HUES64 (cell line): ENCODE measurements around the gene CAPG.
A peak's percentile ranks its signal among the peaks of the same experiment; 100 is the strongest.
"Not testable (repeated sequence)": the region's sequence is repeated elsewhere in the genome, so short reads cannot be mapped to it uniquely, and the experiment has no call there.

Source experiments
- H3K27ac ChIP-seq: 2 replicates; pipeline ENCODE4 v1.7.0; 2013; ENCODE audit warnings: low read depth, low read length, inconsistent platforms
- H3K27me3 ChIP-seq: 2 replicates; pipeline ENCODE4 v1.6.1; 2013; ENCODE audit warnings: mild to moderate bottlenecking, low read length; ENCODE audit not compliant: insufficient read depth
- H3K36me3 ChIP-seq: 2 replicates; pipeline ENCODE4 v1.6.1; 2013; ENCODE audit warnings: mild to moderate bottlenecking, low read length; ENCODE audit not compliant: insufficient read depth
- H3K4me1 ChIP-seq: 2 replicates; pipeline ENCODE4 v1.6.1; 2013; ENCODE audit warnings: mild to moderate bottlenecking, low read length, moderate library complexity; ENCODE audit not compliant: insufficient read depth
- H3K4me3 ChIP-seq: 2 replicates; pipeline ENCODE4 v1.5.1; 2013; ENCODE audit warnings: mild to moderate bottlenecking, low read length, moderate library complexity
- H3K9ac ChIP-seq: 2 replicates; pipeline ENCODE4 v1.6.1; 2013; ENCODE audit warnings: mild to moderate bottlenecking, low read depth, low read length
- H3K9me3 ChIP-seq: 2 replicates; pipeline ENCODE4 v1.6.1; 2013; ENCODE audit warnings: low read depth, low read length; ENCODE audit not compliant: insufficient read depth
- WGBS: fragments of 150-250, 120-280 bp; methylation state at CpG from one replicate; pipeline ENCODE4 v1.1.7; 2013; ENCODE audit warnings: missing lambda C conversion rate; 5-methylcytosine and 5-hydroxymethylcytosine counted together

CAPG gene

DNA sequence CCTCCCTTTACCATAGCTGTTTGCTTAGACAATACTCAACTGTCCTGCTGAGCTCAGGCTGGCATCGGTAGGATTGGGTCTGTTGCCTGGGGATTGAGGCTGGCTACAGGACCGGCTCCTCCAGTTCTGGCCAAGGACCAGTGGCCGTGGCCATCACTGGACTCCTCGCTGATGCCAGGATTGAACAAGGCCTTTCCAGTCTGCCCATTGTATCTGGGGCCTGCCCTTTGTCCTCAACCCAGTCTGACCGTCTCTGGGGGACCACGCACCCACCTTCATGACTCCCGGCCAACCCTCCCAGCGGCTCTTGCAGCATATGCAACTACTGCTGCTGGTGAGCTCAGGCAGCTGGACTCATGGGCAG, 37.0 kb upstream of the CAPG start:
- H3K27ac ChIP-seq: no peak overlapping the region
- H3K9me3 ChIP-seq: no peaks in the 10 kb centered on the region
- WGBS: 94% methylated on average over 8 of the region's 8 CpGs
- no peaks in the 10 kb centered on the region for H3K4me1 ChIP-seq
- H3K4me3 ChIP-seq: no peak overlapping the region
- H3K36me3 ChIP-seq: no peaks in the 10 kb centered on the region
- H3K27me3 ChIP-seq: no peaks in the 10 kb centered on the region
- H3K9ac ChIP-seq: no peak overlapping the region

DNA sequence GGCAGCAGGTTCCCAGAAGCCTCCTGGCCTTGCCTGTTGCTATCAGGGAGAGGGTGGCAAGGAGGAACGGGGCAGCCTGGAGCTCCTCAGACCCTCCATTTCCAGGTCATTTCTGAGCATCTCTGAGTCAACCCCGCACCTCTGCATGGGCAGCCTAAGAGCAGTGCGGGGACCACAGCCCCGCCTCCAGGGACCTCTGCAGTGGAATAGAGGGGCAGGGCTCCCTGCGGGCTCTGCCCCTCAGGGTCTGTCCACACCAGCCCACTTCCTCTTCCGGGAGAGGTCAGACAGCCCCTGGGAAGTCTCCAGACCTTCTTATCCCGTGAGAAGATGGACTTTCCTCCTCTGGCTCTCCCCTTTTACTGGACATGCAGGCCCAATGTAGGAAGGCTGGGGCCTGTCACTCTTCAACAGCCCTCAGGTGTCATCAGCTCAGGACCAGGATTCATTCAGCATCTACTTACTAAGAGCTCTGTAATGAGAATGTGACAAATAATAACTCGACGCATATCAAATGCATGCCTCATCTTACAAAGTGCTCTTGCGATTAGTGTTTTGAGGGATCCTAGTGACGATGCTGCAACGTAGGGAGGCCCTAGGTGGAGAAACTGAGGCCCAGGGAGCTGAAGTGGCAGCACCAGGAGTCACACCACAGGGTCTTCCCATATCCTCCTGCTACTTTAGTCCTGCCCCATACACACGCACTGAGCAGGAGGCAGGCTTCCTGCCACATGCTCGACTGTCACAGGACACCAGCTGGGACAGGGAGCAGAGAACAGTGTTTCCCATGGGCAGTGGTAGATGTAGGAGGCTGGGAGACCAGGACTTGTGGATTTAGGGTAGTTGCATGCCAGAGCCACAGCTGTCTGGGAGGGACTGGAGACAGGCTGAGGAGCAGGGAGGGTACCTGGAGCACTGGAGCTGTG, 36.4 kb upstream of the CAPG start:
- H3K4me1 ChIP-seq: no peaks in the 10 kb centered on the region
- no peaks in the 10 kb centered on the region for H3K9me3 ChIP-seq
- no peaks in the 10 kb centered on the region for H3K27me3 ChIP-seq
- H3K36me3 ChIP-seq: no peaks in the 10 kb centered on the region
- H3K27ac ChIP-seq: no peak overlapping the region
- H3K9ac ChIP-seq: no peak overlapping the region
- H3K4me3 ChIP-seq: no peak overlapping the region
- 85% methylated on average over 14 of the region's 14 CpGs for WGBS

DNA sequence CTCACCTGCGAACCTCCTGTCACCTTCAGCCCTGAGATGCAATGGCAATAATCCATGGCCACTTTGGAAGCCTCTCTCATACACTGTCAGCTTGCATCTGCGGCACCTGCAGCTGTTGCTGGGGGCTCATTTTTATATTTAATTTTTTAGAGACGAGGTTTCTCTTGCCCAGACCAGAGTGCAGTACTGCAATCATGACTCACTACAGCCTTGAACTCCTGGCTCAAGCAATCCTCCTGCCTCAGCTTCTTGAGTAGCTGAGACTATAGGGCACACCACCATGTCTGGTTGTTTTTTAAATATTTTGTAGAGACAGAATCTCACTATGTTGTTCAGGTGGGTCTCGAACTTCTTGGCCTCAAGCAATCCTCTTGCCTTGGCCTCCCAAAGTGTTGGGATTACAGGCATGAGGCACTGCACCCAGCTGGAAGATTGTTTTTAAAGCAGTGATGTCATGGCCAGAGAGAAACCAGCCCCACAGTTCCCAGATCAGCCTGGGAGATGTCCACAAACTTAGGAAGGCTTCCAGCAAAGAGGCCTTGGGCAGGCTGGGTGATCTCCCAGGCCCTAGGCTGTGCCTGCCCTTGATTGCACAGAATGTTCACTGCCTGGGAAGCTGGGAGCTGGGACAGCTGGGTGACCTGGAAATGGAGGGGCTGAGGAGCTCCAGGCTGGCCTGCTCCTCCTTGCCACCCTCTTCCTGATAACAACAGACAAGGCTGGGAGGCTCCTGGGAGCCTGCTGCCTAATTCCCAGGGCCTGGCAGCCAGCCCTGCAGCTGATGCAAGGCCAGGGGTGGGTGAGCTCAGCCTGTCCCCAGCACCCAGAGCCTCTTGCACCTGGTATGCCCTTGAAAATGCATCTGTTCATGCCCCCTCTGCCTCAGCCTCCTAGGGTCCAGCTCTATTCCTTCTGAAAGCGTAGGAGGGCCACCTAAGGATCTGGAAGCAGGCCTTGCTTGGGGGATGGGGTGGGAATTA, 35.4 kb upstream of the CAPG start:
- WGBS: 95% methylated on average over 5 of the region's 5 CpGs
- Histone ChIP-seq H3K27me3 (no peaks in the 10 kb centered on the region), H3K36me3 (no peaks in the 10 kb centered on the region), H3K4me3 (no peak overlapping the region), H3K4me1 (no peaks in the 10 kb centered on the region), H3K9me3 (no peaks in the 10 kb centered on the region), H3K27ac (no peak overlapping the region), H3K9ac (no peak overlapping the region)

DNA sequence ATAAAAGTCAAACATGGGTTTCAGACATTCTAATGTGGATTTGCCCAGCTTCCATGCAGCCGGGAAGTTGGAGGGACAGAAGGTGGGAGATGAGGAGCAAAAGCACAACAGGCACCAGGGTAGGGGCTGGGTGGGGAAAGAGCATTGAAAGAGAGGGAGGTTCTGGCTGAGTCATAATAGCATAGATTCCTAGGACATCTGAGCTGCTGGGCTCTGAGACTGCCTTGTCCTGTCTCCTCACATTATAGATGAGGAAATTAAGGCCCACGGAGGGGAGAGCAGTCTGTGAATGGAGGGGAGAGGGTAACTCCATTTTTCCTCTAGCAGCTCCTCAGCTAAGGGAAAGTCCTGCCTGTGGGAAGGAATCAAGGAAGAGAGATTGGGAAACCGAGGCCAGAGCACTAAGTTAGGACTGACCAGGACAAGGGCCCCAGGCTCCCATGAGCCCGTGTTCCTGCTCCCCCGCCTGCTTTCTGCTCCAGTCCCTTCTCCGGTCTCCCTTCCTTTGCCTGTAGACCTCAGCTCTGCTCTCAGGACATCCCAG, 34.5 kb upstream of the CAPG start:
- 77% methylated on average over 6 of the region's 6 CpGs for WGBS
- no peak overlapping the region for H3K27ac ChIP-seq
- no peak overlapping the region for H3K4me3 ChIP-seq
- no peaks in the 10 kb centered on the region for H3K36me3 ChIP-seq
- no peaks in the 10 kb centered on the region for H3K4me1 ChIP-seq
- H3K9me3 ChIP-seq: no peaks in the 10 kb centered on the region
- H3K9ac ChIP-seq: no peak overlapping the region
- H3K27me3 ChIP-seq: no peaks in the 10 kb centered on the region; the same call in 1 of the 2 replicates

DNA sequence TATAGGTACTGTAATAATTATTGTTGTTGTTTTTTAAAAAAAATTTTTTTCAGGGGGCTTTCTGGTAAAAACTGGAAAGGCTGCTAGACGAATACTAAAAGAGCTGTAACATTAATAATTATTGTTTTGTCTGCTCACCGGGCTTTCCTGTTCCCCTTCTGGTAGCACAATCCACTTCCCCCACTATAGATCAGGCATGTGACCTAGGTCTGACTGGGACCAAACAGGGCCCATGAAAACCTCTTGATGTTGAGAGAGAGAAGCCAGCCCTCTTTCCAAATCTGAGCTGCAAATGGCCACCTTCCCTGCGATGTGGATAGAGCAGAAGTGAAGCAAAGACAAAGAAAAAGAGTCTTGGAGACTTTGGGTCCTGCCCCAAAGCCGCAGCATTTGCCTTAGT, 31.7 kb upstream of the CAPG start:
- Histone ChIP-seq H3K36me3 (no peaks in the 10 kb centered on the region), H3K27me3 (peaks cover 5% of the 10 kb centered on the region; the same call in 1 of the 2 replicates), H3K27ac (no peak overlapping the region), H3K9ac (no peak overlapping the region), H3K4me3 (no peak overlapping the region), H3K4me1 (peaks cover 9% of the 10 kb centered on the region), H3K9me3 (no peaks in the 10 kb centered on the region)
- WGBS: 80% methylated on average over 4 of the region's 4 CpGs

DNA sequence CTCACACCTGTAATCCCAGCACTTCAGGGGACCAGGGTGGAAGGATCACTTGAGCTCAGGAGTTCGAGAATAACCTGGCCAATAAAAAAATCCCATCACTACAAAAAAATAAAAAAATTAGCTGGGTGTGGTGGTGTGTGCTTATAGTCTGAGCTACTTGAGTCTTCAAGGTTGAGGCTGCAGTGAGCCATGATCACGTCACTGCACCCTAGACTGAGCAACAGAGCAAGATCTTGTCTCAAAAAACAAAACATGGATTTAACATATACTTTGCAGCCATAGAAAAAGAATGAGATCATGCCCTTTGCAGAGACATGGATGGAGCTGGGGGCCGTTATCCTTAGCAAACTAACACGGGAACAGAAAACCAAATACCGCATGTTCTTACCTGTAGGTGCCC, 30.6 kb upstream of the CAPG start:
- 96% methylated on average over 4 of the region's 5 CpGs for WGBS
- H3K9ac ChIP-seq: no peak overlapping the region
- no peaks in the 10 kb centered on the region for H3K36me3 ChIP-seq
- no peak overlapping the region for H3K27ac ChIP-seq
- H3K4me3 ChIP-seq: no peak overlapping the region
- H3K27me3 ChIP-seq: peaks cover 8% of the 10 kb centered on the region; the same call in 1 of the 2 replicates
- H3K4me1 ChIP-seq: peaks cover 16% of the 10 kb centered on the region
- H3K9me3 ChIP-seq: no peaks in the 10 kb centered on the region

DNA sequence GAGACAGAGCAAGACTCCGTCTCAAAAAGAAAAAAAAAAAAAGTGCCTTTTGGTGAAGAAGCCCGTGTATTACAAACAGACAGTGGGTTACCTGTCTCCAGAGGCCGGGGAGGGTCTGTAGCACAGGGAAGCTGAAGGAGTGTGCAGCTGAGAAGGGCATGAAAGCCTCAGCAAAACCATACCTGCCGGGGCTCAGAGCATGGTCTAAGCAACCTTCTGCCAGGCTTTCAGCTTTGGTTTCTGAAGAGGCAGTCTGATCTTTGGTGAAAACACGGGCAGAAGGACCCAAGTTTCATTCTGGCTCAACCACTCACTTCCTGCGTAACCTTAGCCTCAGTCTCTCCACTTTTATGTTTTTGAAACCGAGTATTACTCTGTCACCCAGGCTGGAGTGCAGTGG, 29.8 kb upstream of the CAPG start:
- 91% methylated on average over 7 of the region's 7 CpGs for WGBS
- no peak overlapping the region for H3K27ac ChIP-seq

DNA sequence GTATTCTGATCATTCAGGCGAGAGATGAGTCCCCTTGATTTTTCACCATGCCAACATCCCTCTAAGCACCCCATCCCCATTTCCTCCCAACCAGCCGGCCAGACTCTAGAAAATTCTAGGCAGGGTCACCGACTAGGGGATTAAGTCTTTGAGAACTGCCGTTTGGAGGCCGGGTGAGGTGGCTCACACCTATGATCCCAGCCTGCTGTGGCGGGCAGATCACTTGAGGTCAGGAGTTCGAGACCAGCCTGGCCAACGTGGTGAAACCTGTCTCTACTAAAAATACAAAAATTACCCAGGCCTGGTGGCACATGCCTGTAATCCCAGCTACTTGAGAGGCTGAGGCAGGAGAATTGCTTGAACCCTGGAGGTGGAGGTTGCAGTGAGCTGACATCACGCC, 29.4 kb upstream of the CAPG start:
- H3K27me3 ChIP-seq, H3K36me3 ChIP-seq, H3K9ac ChIP-seq, H3K4me3 ChIP-seq, H3K27ac ChIP-seq, H3K9me3 ChIP-seq: not testable (repeated sequence)
- H3K4me1 ChIP-seq: peaks cover 16% of the 10 kb centered on the region
- WGBS: 95% methylated on average over 9 of the region's 9 CpGs

More for the DNA sequence above, 29.8 kb upstream of the CAPG start:
- Histone ChIP-seq H3K4me3 (no peak overlapping the region), H3K9ac (no peak overlapping the region), H3K27me3 (peaks cover 8% of the 10 kb centered on the region; the same call in 1 of the 2 replicates), H3K9me3 (no peaks in the 10 kb centered on the region), H3K36me3 (no peaks in the 10 kb centered on the region), H3K4me1 (peaks cover 16% of the 10 kb centered on the region)

DNA sequence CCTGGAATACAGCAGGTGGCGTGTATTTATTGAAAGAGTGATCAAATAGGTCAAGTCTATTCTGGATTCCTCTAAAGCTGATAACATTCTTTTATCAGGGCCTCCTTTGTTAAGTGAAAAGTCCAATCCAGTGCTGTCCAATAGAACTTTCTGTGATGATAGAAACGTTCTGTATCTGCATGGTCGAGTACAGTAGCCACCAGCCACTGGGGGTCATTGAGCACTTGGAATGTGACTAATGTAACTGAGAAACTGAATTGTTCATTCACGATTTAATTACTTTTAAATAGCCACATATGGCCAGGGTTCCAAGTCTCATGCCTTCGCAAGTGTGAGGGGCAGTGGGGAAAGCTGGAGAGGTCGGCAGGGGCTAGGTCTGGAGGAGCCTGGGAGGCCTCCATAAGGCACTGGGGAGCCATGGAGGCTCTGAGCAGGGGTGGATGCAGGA, 28.9 kb upstream of the CAPG start:
- no peaks in the 10 kb centered on the region for H3K36me3 ChIP-seq
- H3K4me1 ChIP-seq: peaks cover 16% of the 10 kb centered on the region
- no peak overlapping the region for H3K27ac ChIP-seq
- H3K9me3 ChIP-seq: no peaks in the 10 kb centered on the region
- H3K9ac ChIP-seq: no peak overlapping the region
- no peak overlapping the region for H3K4me3 ChIP-seq
- 91% methylated on average over 6 of the region's 6 CpGs for WGBS
- peaks cover 8% of the 10 kb centered on the region; the same call in 1 of the 2 replicates for H3K27me3 ChIP-seq

DNA sequence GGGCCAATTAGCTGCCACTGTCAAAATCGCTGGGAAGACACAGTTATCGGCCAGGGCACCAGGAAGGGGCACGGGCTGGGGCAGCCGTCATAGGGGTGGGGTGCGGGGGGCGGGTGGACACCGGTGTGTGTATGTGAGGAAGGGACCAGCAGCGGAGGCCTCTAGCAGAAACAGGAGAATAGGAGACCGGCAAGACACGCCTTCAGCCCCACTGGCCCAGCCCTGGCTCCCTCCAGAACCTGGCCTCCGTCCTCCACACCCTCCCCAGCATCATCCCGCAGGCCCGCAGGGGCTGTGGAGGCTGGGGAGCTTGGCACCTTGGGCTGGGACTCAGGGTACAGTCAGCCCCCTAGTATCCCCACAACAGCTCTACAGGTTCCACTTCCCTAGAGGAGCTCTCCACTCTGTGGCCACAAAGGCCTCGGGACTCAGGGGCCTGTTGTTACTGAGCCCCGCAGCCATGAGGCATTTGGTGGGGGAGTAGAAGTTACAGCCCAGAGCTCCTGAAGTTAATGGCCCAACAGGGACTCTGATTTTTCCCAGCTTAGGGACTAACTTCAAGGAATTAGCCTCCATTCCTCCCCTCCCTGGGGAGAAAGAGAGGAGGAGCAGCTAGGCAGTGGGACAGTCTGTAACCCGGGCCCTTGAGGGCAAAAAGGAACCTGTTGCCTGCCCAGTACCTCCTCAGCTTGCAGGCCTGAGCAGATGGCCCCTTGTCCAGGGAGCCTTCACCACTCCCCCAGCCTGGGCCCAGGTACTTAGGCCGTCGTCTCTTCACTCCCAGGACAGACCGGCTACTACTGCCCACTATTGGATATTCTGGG, 28.2 kb upstream of the CAPG start:
- peak overlapping the region; percentile 60 for H3K4me3 ChIP-seq
- peak overlapping the region; percentile 41; the same call in 1 of the 2 replicates for H3K27ac ChIP-seq
- H3K9ac ChIP-seq: peak overlapping the region; percentile 92; the same call in 1 of the 2 replicates
- H3K27me3 ChIP-seq: peaks cover 8% of the 10 kb centered on the region; the same call in 1 of the 2 replicates
- WGBS: 30% methylated on average over 19 of the region's 19 CpGs
- no peaks in the 10 kb centered on the region for H3K36me3 ChIP-seq
- H3K4me1 ChIP-seq: peaks cover 16% of the 10 kb centered on the region
- H3K9me3 ChIP-seq: no peaks in the 10 kb centered on the region
